ENCODE results near the gene GPHA2. TPM values are rescaled to one million over a fixed set of nuclear protein-coding genes. Genes with fewer than 3 reads are reported as not detected.

The GPHA2 gene
- total RNA-seq, 1 experiment from 2014 or later = not detected

- H3K9me3 Mint-ChIP-seq (ENCODE audit: low read depth, unreplicated experiment) = no peaks in the 10 kb centered on the region
- H3K4me3 Mint-ChIP-seq (ENCODE audit: low read depth, unreplicated experiment) = no peak overlapping the region
- TF ChIP-seq CTCF (IDR thresholded peaks at IDR 0.05; ENCODE audit: unreplicated experiment) = no peak
- CTCF ChIA-PET = no interaction called here
- DNase-seq = no peak
- H3K27ac Mint-ChIP-seq (ENCODE audit: unreplicated experiment) = no peak overlapping the region
- no TSS peak for BruUV-seq (replicated peaks)
- H3K4me1 Mint-ChIP-seq (ENCODE audit: low read depth, unreplicated experiment) = no peaks in the 10 kb centered on the region
- intact Hi-C loops (cut with micrococcal nuclease; ENCODE audit: unreplicated experiment) = no loop called here
- H3K27me3 Mint-ChIP-seq (ENCODE audit: unreplicated experiment) = no peaks in the 10 kb centered on the region
- H3K36me3 Mint-ChIP-seq (ENCODE audit: insufficient read depth, unreplicated experiment) = peaks cover 5% of the 10 kb centered on the region
Observed at GRCh38 chr11:64930340-64930739, 5.4 kb downstream of the GPHA2 start.

DNA sequence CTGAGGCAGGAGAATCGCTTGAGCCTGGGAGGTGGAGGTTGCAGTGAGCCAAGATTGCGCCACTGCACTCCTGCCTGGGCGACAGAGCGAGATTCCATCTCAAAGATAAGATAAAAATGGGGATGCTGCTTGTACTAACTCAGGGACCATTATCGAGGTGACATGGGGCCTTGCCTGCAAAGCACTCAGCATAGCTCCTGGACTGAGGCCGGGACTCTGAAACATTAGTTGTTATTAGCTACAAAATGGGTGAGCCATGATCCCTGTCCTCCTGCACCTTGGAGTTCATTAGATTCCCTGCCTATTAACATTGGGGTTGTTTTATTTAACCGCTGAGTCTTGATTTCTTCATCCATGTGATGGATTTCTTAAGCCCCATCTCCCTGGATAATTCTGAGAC is 6.1 kb downstream of the GPHA2 start:
- Mint-ChIP-seq H3K27ac (ENCODE audit: unreplicated experiment) (no peak overlapping the region), H3K36me3 (ENCODE audit: insufficient read depth, unreplicated experiment) (peaks cover 12% of the 10 kb centered on the region), H3K27me3 (ENCODE audit: unreplicated experiment) (no peaks in the 10 kb centered on the region), H3K9me3 (ENCODE audit: low read depth, unreplicated experiment) (no peaks in the 10 kb centered on the region), H3K4me1 (ENCODE audit: low read depth, unreplicated experiment) (peaks cover under 1% of the 10 kb centered on the region), H3K4me3 (ENCODE audit: low read depth, unreplicated experiment) (no peak overlapping the region)
- no peak for DNase-seq
- no TSS peak for BruUV-seq (replicated peaks)
- no peak for TF ChIP-seq CTCF (IDR thresholded peaks at IDR 0.05; ENCODE audit: unreplicated experiment)
- intact Hi-C loops (cut with micrococcal nuclease; ENCODE audit: unreplicated experiment) = no loop called here
- CTCF ChIA-PET = no interaction called here

DNA sequence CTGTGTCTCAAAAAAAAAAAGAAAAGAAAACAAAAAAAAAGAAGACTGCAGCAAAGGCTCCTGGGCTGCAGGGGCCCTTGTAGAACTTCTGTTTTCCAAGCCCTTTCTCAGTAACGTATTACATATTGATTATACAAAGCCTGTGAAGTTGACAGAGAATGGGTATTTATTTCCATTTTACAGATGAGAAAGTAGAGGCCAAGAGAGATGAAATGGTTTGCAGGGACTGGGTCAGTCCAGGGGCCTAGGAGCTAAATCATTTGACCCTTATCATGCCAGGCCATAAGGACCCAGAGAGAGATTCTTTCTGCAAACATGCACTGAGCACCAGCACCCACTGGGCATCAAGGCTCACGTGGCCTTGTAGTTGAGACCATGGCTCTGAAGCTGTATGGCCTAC is 6.7 kb downstream of the GPHA2 start:
- Mint-ChIP-seq H3K9me3 (ENCODE audit: low read depth, unreplicated experiment) (no peaks in the 10 kb centered on the region), H3K27ac (ENCODE audit: unreplicated experiment) (no peak overlapping the region), H3K4me3 (ENCODE audit: low read depth, unreplicated experiment) (no peak overlapping the region), H3K36me3 (ENCODE audit: insufficient read depth, unreplicated experiment) (peaks cover 18% of the 10 kb centered on the region), H3K4me1 (ENCODE audit: low read depth, unreplicated experiment) (peaks cover 7% of the 10 kb centered on the region), H3K27me3 (ENCODE audit: unreplicated experiment) (no peaks in the 10 kb centered on the region)
- CTCF ChIA-PET = interaction anchor here (0.8 kb wide), 1 partner anchor 31 kb away, joined by 3 read pairs; no protein-coding TSS in a partner anchor
- no TSS peak for BruUV-seq (replicated peaks)
- intact Hi-C loops (cut with micrococcal nuclease; ENCODE audit: unreplicated experiment) = no loop called here
- TF ChIP-seq CTCF (IDR thresholded peaks at IDR 0.05; ENCODE audit: unreplicated experiment) = no peak
- no peak for DNase-seq

DNA sequence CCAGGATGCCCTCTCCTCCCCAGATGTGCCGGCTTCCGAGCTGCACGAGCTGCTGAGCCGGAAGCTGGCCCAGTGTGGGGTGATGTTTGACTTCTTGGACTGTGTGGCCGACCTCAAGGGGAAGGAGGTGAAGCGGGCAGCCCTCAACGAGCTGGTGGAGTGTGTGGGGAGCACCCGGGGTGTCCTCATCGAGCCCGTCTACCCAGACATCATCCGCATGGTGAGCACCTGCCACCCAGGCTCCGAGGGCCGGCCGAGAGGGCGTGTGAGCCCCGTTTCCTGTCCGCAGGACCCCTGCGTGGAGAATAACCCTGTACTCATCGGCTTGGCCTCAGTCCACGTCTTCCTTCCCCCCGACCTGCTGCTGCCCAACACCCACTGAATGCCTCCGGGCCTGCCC is 9.0 kb downstream of the GPHA2 start:
- TF ChIP-seq CTCF (IDR thresholded peaks at IDR 0.05; ENCODE audit: unreplicated experiment) = no peak
- no peak for DNase-seq
- BruUV-seq (replicated peaks) = no TSS peak
- H3K4me3 Mint-ChIP-seq (ENCODE audit: low read depth, unreplicated experiment) = no peak overlapping the region
- CTCF ChIA-PET = interaction anchor here (0.6 kb wide), 1 partner anchor 66 kb away, joined by 3 read pairs; no protein-coding TSS in a partner anchor
- no peak overlapping the region for H3K27ac Mint-ChIP-seq (ENCODE audit: unreplicated experiment)
- no peaks in the 10 kb centered on the region for H3K27me3 Mint-ChIP-seq (ENCODE audit: unreplicated experiment)
- intact Hi-C loops (cut with micrococcal nuclease; ENCODE audit: unreplicated experiment) = no loop called here
- H3K9me3 Mint-ChIP-seq (ENCODE audit: low read depth, unreplicated experiment) = no peaks in the 10 kb centered on the region
- peaks cover 8% of the 10 kb centered on the region for H3K4me1 Mint-ChIP-seq (ENCODE audit: low read depth, unreplicated experiment)
- peaks cover 20% of the 10 kb centered on the region for H3K36me3 Mint-ChIP-seq (ENCODE audit: insufficient read depth, unreplicated experiment)
